Endothelial cell of umbilical vein (primary cell): ENCODE measurements around the gene STKLD1. TPM values are rescaled to one million over a fixed set of nuclear protein-coding genes. Genes with fewer than 3 reads are reported as not detected.
"Not testable (repeated sequence)": the region's sequence is repeated elsewhere in the genome, so short reads cannot be mapped to it uniquely, and the experiment has no call there.

Experiments
- BruUV-seq: library from RNA; stranded (reverse); fragments of 400-500 nt; replicated peaks from 2 replicates; lab custom pipeline; 2021; lab: Mats Ljungman, UMichigan
- CTCF ChIA-PET: fragments of 300-600, 350-600 bp; sonication (Branson Sonifier 250); formaldehyde crosslinking; loops from one replicate; lab custom pipeline; 2021; ENCODE audit warnings: antibody characterized with exemption, inconsistent platforms; lab: Charles Lee
- POLR2A ChIA-PET: fragments of 300-600, 350-600 bp; sonication (Branson Sonifier 250); formaldehyde crosslinking; loops from one replicate; lab custom pipeline; 2021; ENCODE audit warnings: antibody characterized with exemption, inconsistent platforms; lab: Charles Lee
- DNase-seq: peaks from one replicate; pipeline ENCODE4 v3.0.0-alpha.2; 2011; ENCODE audit warnings: low read depth, low spot score
- FAIRE-seq: peaks from 2 replicates; lab custom pipeline; 2011; peaks lifted over from hg19 to GRCh38; lab: Jason Lieb, UNC
- H2AFZ ChIP-seq: 2 replicates; pipeline ENCODE4 v1.6.0; 2012; ENCODE audit warnings: low read depth, low read length, control low read depth, inconsistent platforms
- H3K27ac ChIP-seq: 2 replicates; pipeline ENCODE4 v1.5.1; 2011; ENCODE audit warnings: low read depth, mild to moderate bottlenecking, control low read depth, low read length, moderate library complexity; ENCODE audit not compliant: insufficient read depth
- H3K27me3 ChIP-seq, 2 experiments: 2 replicates each; pipeline versions ENCODE4 v1.6.0 to v1.6.1; 2011; ENCODE audit warnings: low read length in 2 of 2, mixed read lengths in 1 of 2; ENCODE audit not compliant: control insufficient read depth in 2 of 2, insufficient read depth in 2 of 2
- H3K36me3 ChIP-seq, 2 experiments: 2 replicates in 1 of 2; 3 replicates in 1 of 2; pipeline ENCODE4 v1.5.1; 2011; ENCODE audit warnings: low read length in 2 of 2, mild to moderate bottlenecking in 1 of 2, moderate library complexity in 1 of 2; ENCODE audit not compliant: control insufficient read depth in 2 of 2, insufficient read depth in 2 of 2; ENCODE audit errors: extremely low read depth in 1 of 2
- H3K4me1 ChIP-seq: 3 replicates; pipeline ENCODE4 v1.5.1; 2011; ENCODE audit warnings: mild to moderate bottlenecking, low read length; ENCODE audit not compliant: control insufficient read depth, insufficient read depth; ENCODE audit errors: extremely low read depth
- H3K4me2 ChIP-seq: 2 replicates; pipeline ENCODE4 v1.6.1; 2011; ENCODE audit warnings: low read length, control low read depth, mixed read lengths; ENCODE audit not compliant: insufficient read depth
- H3K4me3 ChIP-seq, 3 experiments: fragments of 200-600 bp in 1 of 3; sonication (generic), shearing (Covaris generic) in 1 of 3; replicated peaks in 1 of 3; 2 replicates each; pipeline ENCODE4 v1.5.1; 2011 to 2016; ENCODE audit warnings: control low read depth in 3 of 3, low read length in 3 of 3, mild to moderate bottlenecking in 2 of 3, inconsistent platforms in 1 of 3, low read depth in 1 of 3, moderate library complexity in 1 of 3; ENCODE audit not compliant: insufficient read depth in 1 of 3
- H3K79me2 ChIP-seq: 2 replicates; pipeline ENCODE4 v1.6.0; 2012; ENCODE audit warnings: low read length, inconsistent platforms; ENCODE audit not compliant: control insufficient read depth, insufficient read depth
- H3K9ac ChIP-seq: replicated peaks from 2 replicates; pipeline ENCODE3; 2011; ENCODE audit warnings: low read length, control low read depth; ENCODE audit not compliant: insufficient read depth; ENCODE audit errors: extremely low read depth
- H3K9me1 ChIP-seq: replicated peaks from 3 replicates; pipeline ENCODE4 v1.6.0; 2011; ENCODE audit warnings: mild to moderate bottlenecking, low read length; ENCODE audit not compliant: control insufficient read depth, insufficient read depth; ENCODE audit errors: extremely low read depth
- H3K9me3 ChIP-seq: replicated peaks from 2 replicates; pipeline ENCODE4 v1.5.1; 2012; ENCODE audit warnings: low read length, inconsistent platforms; ENCODE audit not compliant: control insufficient read depth, insufficient read depth
- H4K20me1 ChIP-seq: replicated peaks from 2 replicates; pipeline ENCODE3; 2011; ENCODE audit warnings: mild to moderate bottlenecking, low read length; ENCODE audit not compliant: control insufficient read depth, insufficient read depth; ENCODE audit errors: extremely low read depth
- FOS ChIP-seq: IDR thresholded peaks from 2 replicates; pipeline ENCODE4 v1.6.1; 2011; ENCODE audit warnings: mild to moderate bottlenecking, low read length, moderate library complexity, borderline replicate concordance; ENCODE audit not compliant: insufficient read depth
- JUN ChIP-seq: IDR thresholded peaks from 2 replicates; pipeline ENCODE4 v1.6.1; 2011; ENCODE audit warnings: borderline replicate concordance, low read depth; ENCODE audit not compliant: insufficient read length, insufficient read depth
- MAX ChIP-seq: IDR thresholded peaks from 2 replicates; pipeline ENCODE4 v1.6.1; 2011; ENCODE audit not compliant: insufficient read depth, insufficient read length
- POLR2A ChIP-seq: IDR thresholded peaks from 2 replicates; pipeline ENCODE4 v1.6.1; 2012; ENCODE audit warnings: low read depth, mild to moderate bottlenecking, control low read depth, low read length
- dilution Hi-C: fragments of 300-500 bp; cut with MboI; formaldehyde crosslinking; loops from one replicate; pipeline ENCODE4 v1.15.0; 2019; ENCODE audit warnings: low sequenced_read_pairs; ENCODE audit not compliant: extremely low pct_ligation_motif_present
- intact Hi-C: fragments of 100-400 bp; cut with micrococcal nuclease; formaldehyde crosslinking; loops from one replicate; pipeline ENCODE4 v1.10.0; 2022
- polyA plus RNA-seq, 4 experiments: library from polyadenylated mRNA; depleted of rRNA in 3 of 4; stranded (reverse) in 3 of 4; unstranded in 1 of 4; fragments of >200 nt; gene quantifications; 2 replicates each; pipeline versions ENCODE4 v1.2.1 to v1.2.3, GENCODE V29; 2011 to 2012; ENCODE audit warnings: missing spikeins in 1 of 4
- total RNA-seq: library from RNA; stranded (reverse); gene quantifications from 2 replicates; pipeline ENCODE4 v1.2.3, GENCODE V29; 2021

Gene STKLD1
- total and polyA plus RNA-seq, 2 donors (not counting 3 experiments of a cell fraction or from before 2014, with no cell fraction given): 0.29 to 0.77 TPM

- dilution Hi-C loops: no loop called here
- FAIRE-seq (no peak), DNase-seq (no peak)
- Histone ChIP-seq H2AFZ (no peak overlapping the region), H3K79me2 (peaks cover 61% of the 10 kb centered on the region), H3K36me3 (peaks cover 7 to 21% of the 10 kb centered on the region in 2 experiments), H3K9ac (peak overlapping the region; percentile 97), H3K9me3 (no peaks in the 10 kb centered on the region), H3K4me2 (peak overlapping the region; percentile 90), H3K27me3 (no peaks in the 10 kb centered on the region), H3K27ac (peak overlapping the region; percentile 85), H3K4me1 (peaks cover 10% of the 10 kb centered on the region), H3K4me3 (peak overlapping the region; percentile 40 to 99 (median 99)), H4K20me1 (peaks cover 2% of the 10 kb centered on the region), H3K9me1 (no peaks in the 10 kb centered on the region)
- no TSS peak for BruUV-seq
- intact Hi-C loops: loop anchor here (1.0 kb wide), 1 partner anchor 18 kb away; the partner anchor contains the start of genes SURF1 and SURF2
- ChIA-PET POLR2A (interaction anchor here (1.2 to 1.5 kb wide), 2 partner anchors 27 to 104 kb away, joined by 3 to 6 read pairs; partner anchors contain the start of genes MED22, RPL7A and SLC2A6), CTCF (interaction anchor here (1.0 to 1.9 kb wide), 5 partner anchors 8 to 112 kb away, joined by 3 to 5 read pairs (median 3); no protein-coding TSS in a partner anchor)
- TF ChIP-seq MAX: no peak
- no peak for TF ChIP-seq POLR2A
- TF ChIP-seq FOS: peak; percentile 77
These were observed 1.5 kb upstream of the STKLD1 start for GRCh38 chr9:133374612-133375115.

GRCh38 chr9:133375116-133375723 is 946 bp upstream of the STKLD1 start:
- dilution Hi-C loops (no loop called here), intact Hi-C loops (loop anchor here (1.0 kb wide), 1 partner anchor 19 kb away; the partner anchor contains the start of genes SURF1 and SURF2)
- Histone ChIP-seq H3K9me3 (no peaks in the 10 kb centered on the region), H4K20me1 (peaks cover 2% of the 10 kb centered on the region), H3K27ac (peak overlapping the region; percentile 85), H3K27me3 (no peaks in the 10 kb centered on the region), H3K9ac (peak overlapping the region; percentile 97), H3K79me2 (peaks cover 56% of the 10 kb centered on the region), H3K4me1 (peaks cover 10% of the 10 kb centered on the region), H2AFZ (no peak overlapping the region), H3K4me3 (peak overlapping the region; percentile 40 to 99 (median 99)), H3K36me3 (peaks cover 5 to 17% of the 10 kb centered on the region in 2 experiments), H3K4me2 (peak overlapping the region; percentile 90), H3K9me1 (no peaks in the 10 kb centered on the region)
- ChIA-PET POLR2A (interaction anchor here (1.2 to 1.5 kb wide), 2 partner anchors 27 to 103 kb away, joined by 3 to 6 read pairs; partner anchors contain the start of genes MED22, RPL7A and SLC2A6), CTCF (interaction anchor here (1.0 to 1.9 kb wide), 5 partner anchors 9 to 111 kb away, joined by 3 to 5 read pairs (median 3); no protein-coding TSS in a partner anchor)
- TSS peak; percentile 39 for BruUV-seq
- DNase-seq (peak; percentile 58), FAIRE-seq (peak; percentile 61)
- TF ChIP-seq JUN (no peak), POLR2A (no peak)

GRCh38 chr9:133377280-133377679 is 1.1 kb downstream of the STKLD1 start:
- H2AFZ ChIP-seq, H3K4me3 ChIP-seq, H3K36me3 ChIP-seq, H3K9me3 ChIP-seq, H3K27me3 ChIP-seq, H4K20me1 ChIP-seq, H3K9ac ChIP-seq, DNase-seq, H3K4me2 ChIP-seq, FAIRE-seq, H3K27ac ChIP-seq, BruUV-seq, H3K9me1 ChIP-seq, dilution Hi-C loops: not testable (repeated sequence)
- CTCF ChIA-PET: interaction anchor here (0.6 to 3.2 kb wide), 6 partner anchors 9 to 109 kb away, joined by 3 to 10 read pairs (median 3); partner anchors contain the start of genes MED22 and RPL7A
- intact Hi-C loops: loop anchor here (2.0 kb wide), 1 partner anchor 20 kb away; no protein-coding TSS in a partner anchor
- peaks cover 35% of the 10 kb centered on the region for H3K79me2 ChIP-seq
- H3K4me1 ChIP-seq: peaks cover 10% of the 10 kb centered on the region
- POLR2A ChIA-PET: interaction anchor here (1.8 kb wide), 1 partner anchor 29 kb away, joined by 10 read pairs; the partner anchor contains the start of genes MED22 and RPL7A
